Islet precursor cell (in vitro differentiated cells): Measurements from ENCODE around the gene RNF43.
"Not testable (repeated sequence)": the region's sequence is repeated elsewhere in the genome, so short reads cannot be mapped to it uniquely, and the experiment has no call there.

Experiments
- DNase-seq: peaks from one replicate; pipeline ENCODE4 v3.0.0-alpha.2; 2018

RNF43 gene

DNA sequence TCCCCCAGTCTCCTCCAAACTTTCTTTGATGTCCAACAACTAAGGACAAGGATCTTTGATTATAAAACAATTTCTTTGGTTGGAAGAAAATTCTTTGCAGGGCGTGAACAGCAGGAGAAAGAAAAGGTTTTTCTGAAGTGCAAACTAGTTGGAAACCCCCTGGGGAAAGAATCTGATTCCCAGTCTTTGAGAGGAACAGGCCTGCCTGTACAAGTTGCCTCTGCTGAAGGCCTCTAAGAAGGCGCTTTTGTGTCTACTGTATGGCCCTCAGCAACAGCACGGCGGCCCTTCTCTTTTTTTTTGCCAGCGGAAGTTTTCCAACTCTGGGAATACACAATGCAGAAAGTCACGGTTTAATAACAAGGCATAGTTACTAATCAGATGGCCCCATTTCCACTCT lies 14.0 kb downstream of the RNF43 start:
- DNase-seq: peak; percentile 88

- peak; percentile 89 for DNase-seq
These were observed 14.7 kb downstream of the RNF43 start for GRCh38 chr17:58402679-58403078.

- peak; percentile 92 for DNase-seq
These were observed 15.3 kb downstream of the RNF43 start for GRCh38 chr17:58402047-58402446.

DNA sequence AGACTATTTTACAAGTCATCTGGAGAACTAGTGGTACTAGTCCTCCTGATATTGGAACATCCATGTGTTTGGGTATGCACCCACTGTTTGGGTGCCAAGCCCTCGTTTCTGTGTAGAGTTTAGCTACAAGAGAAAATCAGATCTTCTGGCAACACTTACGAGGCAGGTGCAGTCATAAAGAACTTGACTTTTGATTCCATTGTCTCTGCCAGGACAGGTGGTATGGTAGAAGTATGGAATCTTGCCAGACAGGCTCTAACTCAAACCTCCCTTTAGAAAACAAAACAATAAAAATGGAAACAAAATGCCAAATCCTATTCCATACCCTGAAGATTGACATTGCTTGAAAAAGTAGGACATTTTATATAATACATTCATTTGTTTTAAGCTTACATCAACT lies 16.0 kb downstream of the RNF43 start:
- no peak for DNase-seq

- no peak for DNase-seq
These were observed 16.5 kb downstream of the RNF43 start for GRCh38 chr17:58400826-58401225.

DNA sequence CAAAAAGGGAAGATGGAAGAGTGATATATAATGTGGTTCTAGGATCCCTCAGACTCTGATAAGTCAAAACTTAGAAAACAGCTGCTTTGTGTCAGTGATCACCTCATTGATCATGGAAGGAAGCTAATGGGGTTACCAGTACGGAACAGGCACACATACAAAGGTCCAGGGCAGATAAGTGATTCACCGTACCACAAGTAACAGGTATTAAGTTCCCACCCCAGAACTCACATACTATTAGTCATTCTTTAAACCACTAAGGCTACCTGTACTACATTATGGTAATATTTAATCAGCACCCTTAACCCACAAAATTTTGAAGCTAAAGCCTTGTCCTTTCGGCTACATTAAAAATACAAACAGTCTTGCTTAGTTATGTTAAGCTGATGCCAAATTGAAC lies 17.4 kb downstream of the RNF43 start:
- no peak for DNase-seq

DNA sequence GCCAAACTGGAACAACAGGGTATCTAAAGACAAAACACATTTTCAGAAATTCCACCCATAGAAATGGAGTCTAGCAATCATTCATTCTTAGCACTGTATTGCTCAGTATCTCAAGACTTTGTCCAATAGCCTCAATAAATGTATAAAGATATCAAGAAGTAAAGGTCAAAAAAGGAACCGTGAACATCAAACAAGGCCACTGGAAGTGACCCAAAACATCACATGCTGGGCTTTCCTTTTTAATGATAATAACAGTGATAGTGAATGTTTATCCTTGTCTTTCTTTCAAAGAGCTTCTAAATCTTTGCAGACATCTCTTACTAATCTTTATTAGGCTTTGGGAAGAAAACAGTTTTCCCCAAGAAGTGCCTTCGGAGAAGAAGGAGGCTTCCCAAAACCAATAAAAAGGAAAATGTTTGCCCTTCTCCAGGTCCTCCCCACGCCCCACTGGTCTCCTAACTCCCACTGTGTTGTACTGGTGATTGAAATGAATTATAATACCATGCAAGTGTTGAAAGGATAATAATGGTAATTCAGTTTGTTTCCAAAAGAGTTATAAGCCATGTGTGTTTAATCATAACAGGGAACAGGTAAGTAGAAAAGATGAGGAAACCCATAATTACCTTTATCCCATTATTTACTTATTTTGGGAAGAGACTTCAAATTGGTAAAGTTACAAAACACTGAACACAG lies 18.6 kb downstream of the RNF43 start:
- no peak for DNase-seq

GRCh38 chr17:58397421-58397820 lies 19.9 kb downstream of the RNF43 start:
- not testable (repeated sequence) for DNase-seq

- no peak for DNase-seq
These were observed 21.2 kb downstream of the RNF43 start for GRCh38 chr17:58396173-58396572.

GRCh38 chr17:58394534-58395223 lies 22.7 kb downstream of the RNF43 start:
- DNase-seq: no peak

DNA sequence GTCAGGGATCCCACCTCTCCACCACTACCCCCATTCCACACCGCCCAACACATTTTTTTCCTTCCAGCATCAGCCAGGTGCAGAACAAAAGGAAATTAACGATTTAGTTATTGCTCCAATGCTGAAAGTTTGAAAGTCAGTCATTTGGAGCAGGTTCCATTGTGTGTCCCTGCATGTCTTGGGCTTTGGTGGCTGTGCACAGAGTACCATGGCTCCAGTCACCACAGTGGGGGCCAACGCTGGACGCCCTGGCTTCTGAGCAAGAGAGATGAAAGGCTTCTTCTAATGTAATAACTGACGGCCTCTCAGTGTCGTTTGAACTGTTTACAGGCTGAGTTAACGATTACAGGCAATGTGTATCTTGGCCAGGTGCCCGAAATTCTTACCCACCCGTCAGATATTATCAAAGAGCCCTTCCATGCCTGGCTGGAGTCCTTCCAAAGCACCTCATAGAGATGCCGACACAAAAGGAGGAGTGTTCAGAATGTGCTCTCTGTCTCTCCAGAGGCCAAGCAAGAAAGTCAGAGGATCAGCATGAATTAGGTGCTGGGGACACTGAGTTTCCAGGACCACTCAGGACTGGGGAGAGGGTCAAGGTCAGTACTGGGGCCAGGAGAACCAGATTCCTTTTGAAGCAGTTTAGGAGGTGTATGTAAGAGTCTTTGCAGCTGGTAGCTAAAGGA lies 25.9 kb downstream of the RNF43 start:
- peak; percentile 76 for DNase-seq

GRCh38 chr17:58390884-58391283 lies 26.4 kb downstream of the RNF43 start:
- no peak for DNase-seq

DNA sequence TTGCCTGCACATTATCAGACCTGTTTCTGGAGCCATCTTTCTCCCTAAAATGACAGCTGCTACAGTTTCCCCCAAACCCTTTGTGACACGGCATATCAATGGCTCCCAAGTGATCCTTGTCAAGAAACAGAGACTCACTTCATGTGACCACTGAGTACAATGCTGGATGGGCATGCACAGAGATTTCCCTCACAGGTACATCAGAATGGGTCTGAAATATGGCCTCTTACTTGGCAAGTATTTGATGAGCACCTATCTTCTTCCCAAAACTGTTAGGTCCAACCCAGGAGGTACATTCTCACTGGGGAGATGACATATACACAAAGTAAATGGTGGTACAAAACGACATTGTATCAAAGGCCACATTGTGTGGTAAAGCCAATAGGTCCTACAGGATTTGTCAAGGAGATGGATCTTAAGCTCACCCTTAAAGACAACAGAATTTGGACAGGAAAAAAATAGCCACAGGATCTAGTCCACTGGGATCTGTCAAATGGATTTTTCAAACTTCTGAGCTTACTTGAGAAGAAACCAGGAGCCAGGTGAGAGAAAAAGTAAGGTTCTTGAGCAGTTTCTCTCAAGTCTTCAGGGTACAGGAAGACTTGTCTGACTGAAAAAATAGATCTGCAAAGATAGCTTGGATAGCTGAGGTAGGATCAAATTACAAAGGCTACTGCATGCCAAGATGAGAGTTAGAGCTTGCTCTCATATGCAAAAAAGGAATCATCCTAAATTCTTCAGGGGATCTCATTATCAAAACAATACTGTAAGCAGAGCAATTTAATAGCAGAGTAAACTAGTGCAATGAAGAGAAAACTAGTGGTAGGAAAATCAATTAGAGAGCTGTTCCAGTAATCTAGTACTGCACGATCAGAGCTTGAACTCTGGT lies 28.8 kb downstream of the RNF43 start:
- DNase-seq: no peak

DNA sequence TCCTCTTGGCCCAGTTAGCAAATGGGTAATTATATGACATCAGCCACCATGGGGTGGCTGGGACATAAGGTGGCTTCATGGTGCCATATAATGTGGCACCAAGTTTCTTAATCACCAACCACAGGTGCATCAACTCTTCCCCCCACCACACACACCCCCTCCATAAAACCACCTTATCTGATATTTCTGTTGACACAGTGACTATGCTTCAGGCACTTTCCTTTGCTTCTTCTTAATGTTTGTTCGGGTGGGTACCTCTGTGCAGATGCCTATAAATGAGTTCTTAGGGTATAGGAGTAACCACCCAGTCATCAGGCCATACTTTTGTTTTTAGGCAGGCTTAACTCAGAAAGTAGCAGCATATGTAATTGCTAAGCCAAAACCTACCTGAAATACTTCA lies 29.5 kb downstream of the RNF43 start:
- DNase-seq: no peak

DNA sequence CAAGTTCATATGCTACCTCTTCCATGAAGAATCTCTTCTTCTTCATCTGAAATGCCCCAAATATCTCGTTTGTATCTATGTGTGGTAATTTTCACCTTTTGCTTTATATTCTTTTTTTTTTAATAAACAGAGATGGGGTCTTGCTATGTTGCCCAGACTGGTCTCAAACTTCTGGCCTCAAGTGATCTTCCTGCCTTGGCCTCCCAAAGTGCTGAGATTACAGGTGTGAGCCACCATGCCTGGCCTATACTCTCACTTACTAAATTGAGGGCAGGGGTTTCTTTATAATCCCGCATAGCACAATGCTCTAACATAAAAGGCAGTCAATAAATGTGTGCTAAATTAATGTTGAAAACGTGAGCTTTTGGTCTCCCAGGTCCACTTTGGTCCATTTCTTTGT lies 30.6 kb downstream of the RNF43 start:
- no peak for DNase-seq

DNA sequence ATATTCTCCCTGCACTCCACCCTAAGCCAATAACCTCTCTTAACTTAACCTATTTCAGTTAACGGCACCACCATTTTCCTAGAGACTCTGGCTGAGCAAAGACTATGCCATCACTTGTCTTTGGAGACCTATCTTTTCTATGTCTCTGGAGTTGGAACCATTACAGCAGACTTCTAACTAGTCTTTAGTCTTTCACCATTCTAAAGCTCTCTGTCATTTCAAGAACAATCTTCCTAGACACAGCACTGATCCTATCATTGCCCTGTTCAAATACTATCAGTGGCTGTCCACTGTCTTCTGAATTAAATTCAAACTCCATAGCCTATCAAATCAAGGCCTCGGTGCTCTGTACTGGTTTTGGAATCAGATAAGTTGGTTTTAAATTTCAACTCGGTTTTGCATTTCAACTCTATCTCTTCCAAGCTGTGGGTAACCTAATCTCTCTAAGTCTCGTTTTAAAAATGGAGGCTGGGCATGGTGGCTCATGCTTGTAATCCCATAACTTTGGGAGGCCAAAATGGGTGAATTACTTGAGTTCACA lies 31.9 kb downstream of the RNF43 start:
- DNase-seq: no peak

- DNase-seq: no peak
These were observed 32.4 kb downstream of the RNF43 start for GRCh38 chr17:58384897-58385296.

DNA sequence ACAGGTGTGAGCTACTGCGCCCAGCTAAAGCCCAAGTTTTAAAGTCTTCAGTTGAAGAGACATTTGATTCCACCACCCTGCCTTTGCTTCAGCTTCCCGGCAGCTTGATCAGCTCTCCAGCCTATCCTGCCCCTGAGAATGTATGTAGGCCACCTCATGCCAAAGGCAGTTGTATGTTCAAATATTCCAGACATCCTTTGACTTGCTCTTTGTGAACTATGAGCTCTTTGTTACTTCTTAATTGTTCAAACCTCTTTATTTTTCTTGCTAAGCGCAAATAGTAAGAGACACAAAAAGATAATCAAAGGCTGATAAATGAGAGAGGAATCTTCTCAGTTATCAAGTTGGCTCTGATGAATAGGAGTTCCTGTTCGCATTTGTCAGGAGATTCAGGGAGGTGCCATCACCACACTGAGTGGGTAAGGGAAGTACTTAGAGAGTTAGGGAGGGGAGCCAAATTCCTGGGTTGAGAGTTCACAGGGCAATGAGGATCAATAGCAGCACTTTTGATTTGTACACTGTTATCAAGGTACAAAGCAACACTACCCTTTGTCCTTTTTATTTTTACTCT lies 33.4 kb downstream of the RNF43 start:
- peak; percentile 80 for DNase-seq

GRCh38 chr17:58382872-58383242 lies 34.5 kb downstream of the RNF43 start:
- no peak for DNase-seq

DNA sequence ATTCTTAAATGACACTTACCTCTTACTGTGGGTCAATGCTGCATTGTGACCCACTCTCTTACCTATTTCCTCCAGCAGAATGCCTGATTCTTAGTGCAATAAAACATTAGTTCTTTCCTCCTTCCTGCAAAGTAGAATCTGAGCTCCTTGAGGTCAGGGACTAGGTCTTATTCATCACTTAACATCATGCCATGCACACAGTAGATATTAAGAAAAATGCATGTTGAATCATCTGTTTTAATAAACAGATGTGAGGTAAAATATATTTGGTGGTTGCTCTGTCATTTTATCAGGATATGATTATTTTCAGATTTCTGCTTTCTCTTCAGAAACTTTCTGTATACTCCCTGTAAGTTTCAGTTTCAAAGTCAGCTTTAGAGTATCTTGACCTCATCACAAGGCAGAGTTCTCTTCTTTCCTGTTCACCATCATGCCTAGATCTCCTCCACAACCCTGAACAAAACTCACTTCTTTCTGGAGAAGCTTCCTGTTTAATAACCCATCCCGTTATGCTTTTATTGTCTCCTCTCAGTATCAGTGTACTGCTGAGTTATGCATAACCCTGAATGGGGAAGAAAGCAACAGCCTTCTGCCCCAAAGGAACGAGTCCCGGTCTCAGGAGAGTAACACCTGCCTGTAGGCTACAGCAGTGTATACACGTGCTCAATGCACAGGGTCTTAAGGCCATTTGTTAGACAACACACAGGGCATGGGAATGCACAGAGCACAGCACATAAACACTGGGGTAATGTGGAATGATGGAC lies 35.0 kb downstream of the RNF43 start:
- no peak for DNase-seq

DNA sequence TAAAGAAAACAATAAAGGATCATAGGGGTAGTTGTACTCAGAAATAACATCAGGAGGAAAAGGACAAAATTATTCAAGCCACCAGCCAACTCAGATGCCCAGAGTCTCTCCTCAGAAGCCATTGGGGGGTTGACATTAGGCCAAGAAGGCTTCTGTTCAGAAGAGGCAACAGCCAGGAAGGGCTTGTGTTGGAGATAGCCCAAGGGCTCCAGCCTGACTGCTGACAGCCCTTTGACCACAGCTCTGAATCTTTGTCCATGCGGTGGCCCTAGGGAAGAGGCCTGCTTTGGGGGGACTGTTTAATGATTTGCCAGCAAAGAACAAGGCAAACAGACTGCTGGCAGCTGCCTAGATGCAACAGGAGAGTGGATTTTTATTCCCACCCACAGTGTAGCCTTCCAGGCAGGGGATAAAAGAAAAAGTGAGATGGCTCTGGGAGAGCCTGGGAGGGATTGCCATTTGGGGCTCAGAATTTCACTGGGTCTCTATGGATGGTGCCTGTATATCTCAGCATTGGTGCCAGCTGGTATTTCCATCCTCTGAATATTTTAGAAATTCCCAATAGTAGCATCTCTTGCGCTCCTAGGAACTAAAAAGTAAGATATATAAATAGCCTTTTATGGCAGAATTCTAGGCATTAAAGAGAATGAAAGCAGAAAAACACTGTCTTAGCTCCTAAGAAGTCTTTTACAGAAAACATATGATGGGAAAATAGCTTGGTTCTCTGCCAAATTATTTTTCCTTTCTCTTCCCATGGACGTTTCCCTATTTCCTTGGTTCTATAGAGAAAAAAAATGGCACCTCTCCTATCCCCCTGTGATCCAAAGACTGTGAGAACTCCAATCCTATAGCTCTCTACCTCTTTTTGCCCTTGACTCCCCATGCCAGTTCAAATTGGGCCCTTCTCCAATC lies 36.0 kb downstream of the RNF43 start:
- no peak for DNase-seq
